Endothelial cell of umbilical vein (primary cell): ENCODE data around the gene FAS. TPM values are rescaled to one million over a fixed set of nuclear protein-coding genes. Genes with fewer than 3 reads are reported as not detected.

Experiments
- BruUV-seq: library from RNA; stranded (reverse); fragments of 400-500 nt; replicated peaks from 2 replicates; lab custom pipeline; 2021; lab: Mats Ljungman, UMichigan
- CTCF ChIA-PET: fragments of 300-600, 350-600 bp; sonication (Branson Sonifier 250); formaldehyde crosslinking; loops from one replicate; lab custom pipeline; 2021; ENCODE audit warnings: antibody characterized with exemption, inconsistent platforms; lab: Charles Lee
- POLR2A ChIA-PET: fragments of 300-600, 350-600 bp; sonication (Branson Sonifier 250); formaldehyde crosslinking; loops from one replicate; lab custom pipeline; 2021; ENCODE audit warnings: antibody characterized with exemption, inconsistent platforms; lab: Charles Lee
- DNase-seq: peaks from one replicate; pipeline ENCODE4 v3.0.0-alpha.2; 2011; ENCODE audit warnings: low read depth, low spot score
- FAIRE-seq: peaks from 2 replicates; lab custom pipeline; 2011; peaks lifted over from hg19 to GRCh38; lab: Jason Lieb, UNC
- H2AFZ ChIP-seq: 2 replicates; pipeline ENCODE4 v1.6.0; 2012; ENCODE audit warnings: low read depth, low read length, control low read depth, inconsistent platforms
- H3K27ac ChIP-seq: 2 replicates; pipeline ENCODE4 v1.5.1; 2011; ENCODE audit warnings: low read depth, mild to moderate bottlenecking, control low read depth, low read length, moderate library complexity; ENCODE audit not compliant: insufficient read depth
- H3K27me3 ChIP-seq, 2 experiments: 2 replicates each; pipeline versions ENCODE4 v1.6.0 to v1.6.1; 2011; ENCODE audit warnings: low read length in 2 of 2, mixed read lengths in 1 of 2; ENCODE audit not compliant: control insufficient read depth in 2 of 2, insufficient read depth in 2 of 2
- H3K36me3 ChIP-seq, 2 experiments: 2 replicates in 1 of 2; 3 replicates in 1 of 2; pipeline ENCODE4 v1.5.1; 2011; ENCODE audit warnings: low read length in 2 of 2, mild to moderate bottlenecking in 1 of 2, moderate library complexity in 1 of 2; ENCODE audit not compliant: control insufficient read depth in 2 of 2, insufficient read depth in 2 of 2; ENCODE audit errors: extremely low read depth in 1 of 2
- H3K4me1 ChIP-seq: 3 replicates; pipeline ENCODE4 v1.5.1; 2011; ENCODE audit warnings: mild to moderate bottlenecking, low read length; ENCODE audit not compliant: control insufficient read depth, insufficient read depth; ENCODE audit errors: extremely low read depth
- H3K4me2 ChIP-seq: 2 replicates; pipeline ENCODE4 v1.6.1; 2011; ENCODE audit warnings: low read length, control low read depth, mixed read lengths; ENCODE audit not compliant: insufficient read depth
- H3K4me3 ChIP-seq, 3 experiments: fragments of 200-600 bp in 1 of 3; sonication (generic), shearing (Covaris generic) in 1 of 3; replicated peaks in 1 of 3; 2 replicates each; pipeline ENCODE4 v1.5.1; 2011 to 2016; ENCODE audit warnings: control low read depth in 3 of 3, low read length in 3 of 3, mild to moderate bottlenecking in 2 of 3, inconsistent platforms in 1 of 3, low read depth in 1 of 3, moderate library complexity in 1 of 3; ENCODE audit not compliant: insufficient read depth in 1 of 3
- H3K79me2 ChIP-seq: 2 replicates; pipeline ENCODE4 v1.6.0; 2012; ENCODE audit warnings: low read length, inconsistent platforms; ENCODE audit not compliant: control insufficient read depth, insufficient read depth
- H3K9ac ChIP-seq: replicated peaks from 2 replicates; pipeline ENCODE3; 2011; ENCODE audit warnings: low read length, control low read depth; ENCODE audit not compliant: insufficient read depth; ENCODE audit errors: extremely low read depth
- H3K9me1 ChIP-seq: replicated peaks from 3 replicates; pipeline ENCODE4 v1.6.0; 2011; ENCODE audit warnings: mild to moderate bottlenecking, low read length; ENCODE audit not compliant: control insufficient read depth, insufficient read depth; ENCODE audit errors: extremely low read depth
- H3K9me3 ChIP-seq: replicated peaks from 2 replicates; pipeline ENCODE4 v1.5.1; 2012; ENCODE audit warnings: low read length, inconsistent platforms; ENCODE audit not compliant: control insufficient read depth, insufficient read depth
- H4K20me1 ChIP-seq: replicated peaks from 2 replicates; pipeline ENCODE3; 2011; ENCODE audit warnings: mild to moderate bottlenecking, low read length; ENCODE audit not compliant: control insufficient read depth, insufficient read depth; ENCODE audit errors: extremely low read depth
- EZH2 ChIP-seq: IDR thresholded peaks from 2 replicates; pipeline ENCODE4 v1.6.1; 2012; ENCODE audit warnings: borderline replicate concordance, low read depth, mild to moderate bottlenecking, moderate library complexity, low read length, inconsistent platforms; ENCODE audit not compliant: severe bottlenecking
- FOS ChIP-seq: IDR thresholded peaks from 2 replicates; pipeline ENCODE4 v1.6.1; 2011; ENCODE audit warnings: mild to moderate bottlenecking, low read length, moderate library complexity, borderline replicate concordance; ENCODE audit not compliant: insufficient read depth
- GATA2 ChIP-seq: IDR thresholded peaks from 2 replicates; pipeline ENCODE4 v1.7.0; 2011; ENCODE audit warnings: low read depth, mild to moderate bottlenecking, moderate library complexity, mixed read lengths, low read length; ENCODE audit not compliant: insufficient read length, insufficient read depth
- JUN ChIP-seq: IDR thresholded peaks from 2 replicates; pipeline ENCODE4 v1.6.1; 2011; ENCODE audit warnings: borderline replicate concordance, low read depth; ENCODE audit not compliant: insufficient read length, insufficient read depth
- MYC ChIP-seq: IDR thresholded peaks from one replicate; pipeline ENCODE4 v1.6.1; 2011; ENCODE audit warnings: mild to moderate bottlenecking, low read depth, low read length
- POLR2A ChIP-seq: IDR thresholded peaks from 2 replicates; pipeline ENCODE4 v1.6.1; 2012; ENCODE audit warnings: low read depth, mild to moderate bottlenecking, control low read depth, low read length
- POLR2AphosphoS5 ChIP-seq: IDR thresholded peaks from 2 replicates; pipeline ENCODE4 v1.6.1; 2012; ENCODE audit warnings: low read depth, mild to moderate bottlenecking, control low read depth, low read length, moderate library complexity; ENCODE audit not compliant: insufficient read depth
- dilution Hi-C: fragments of 300-500 bp; cut with MboI; formaldehyde crosslinking; loops from one replicate; pipeline ENCODE4 v1.15.0; 2019; ENCODE audit warnings: low sequenced_read_pairs; ENCODE audit not compliant: extremely low pct_ligation_motif_present
- intact Hi-C: fragments of 100-400 bp; cut with micrococcal nuclease; formaldehyde crosslinking; loops from one replicate; pipeline ENCODE4 v1.10.0; 2022
- polyA plus RNA-seq, 4 experiments: library from polyadenylated mRNA; depleted of rRNA in 3 of 4; stranded (reverse) in 3 of 4; unstranded in 1 of 4; fragments of >200 nt; gene quantifications; 2 replicates each; pipeline versions ENCODE4 v1.2.1 to v1.2.3, GENCODE V29; 2011 to 2012; ENCODE audit warnings: missing spikeins in 1 of 4
- total RNA-seq: library from RNA; stranded (reverse); gene quantifications from 2 replicates; pipeline ENCODE4 v1.2.3, GENCODE V29; 2021
- TF ChIP-seq, protein P1 (sequence below), 2 donors: IDR thresholded peaks; 1 replicate in 1 of 2; 2 replicates in 1 of 2; pipeline ENCODE4 v1.5.1; 2011; ENCODE audit warnings: low read length in 2 of 2, mild to moderate bottlenecking in 2 of 2, moderate library complexity in 2 of 2, control low read depth in 1 of 2, inconsistent platforms in 1 of 2, low read depth in 1 of 2; ENCODE audit not compliant: insufficient read depth in 1 of 2; ENCODE audit errors: extremely low read depth in 1 of 2
- TF ChIP-seq, protein P2 (sequence below): IDR thresholded peaks from 2 replicates; pipeline ENCODE4 v1.6.1; 2011; ENCODE audit not compliant: insufficient read depth, insufficient read length

FAS gene
- total and polyA plus RNA-seq, 2 donors (not counting 3 experiments of a cell fraction or from before 2014, with no cell fraction given) = 2.0 to 6.1 TPM

DNA sequence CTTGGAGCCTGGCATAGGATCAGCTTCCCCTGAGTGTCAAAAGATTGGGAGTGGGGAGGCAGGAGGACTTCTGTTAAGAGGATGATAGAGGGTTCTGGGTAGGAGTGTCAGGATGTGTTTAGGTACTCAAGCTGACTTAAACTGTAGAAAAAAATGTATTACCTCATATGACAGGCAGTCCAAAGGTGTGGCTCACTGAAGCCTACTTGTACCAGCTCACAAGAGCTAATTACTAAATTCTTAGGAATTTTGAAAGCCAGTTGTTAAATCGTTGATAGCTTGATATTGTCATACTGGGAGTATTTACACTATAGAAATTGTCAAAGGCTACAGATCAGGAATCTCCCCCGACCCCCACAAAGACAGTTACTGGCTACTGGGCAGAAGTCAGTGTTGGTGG lies 32.1 kb downstream of the FAS start:
- dilution Hi-C loops = no loop called here
- H3K4me3 ChIP-seq = no peak overlapping the region
- no peaks in the 10 kb centered on the region for H4K20me1 ChIP-seq
- H2AFZ ChIP-seq = no peak overlapping the region
- no peaks in the 10 kb centered on the region for H3K79me2 ChIP-seq
- H3K27me3 ChIP-seq = no peaks in the 10 kb centered on the region
- H3K9me3 ChIP-seq = no peaks in the 10 kb centered on the region
- H3K36me3 ChIP-seq = no peaks in the 10 kb centered on the region
- H3K9ac ChIP-seq = no peak overlapping the region
- no peak for TF ChIP-seq GATA2
- TF ChIP-seq MYC = no peak
- TF ChIP-seq POLR2AphosphoS5 = no peak
- no peak for TF ChIP-seq JUN
- TF ChIP-seq, protein P1, sequence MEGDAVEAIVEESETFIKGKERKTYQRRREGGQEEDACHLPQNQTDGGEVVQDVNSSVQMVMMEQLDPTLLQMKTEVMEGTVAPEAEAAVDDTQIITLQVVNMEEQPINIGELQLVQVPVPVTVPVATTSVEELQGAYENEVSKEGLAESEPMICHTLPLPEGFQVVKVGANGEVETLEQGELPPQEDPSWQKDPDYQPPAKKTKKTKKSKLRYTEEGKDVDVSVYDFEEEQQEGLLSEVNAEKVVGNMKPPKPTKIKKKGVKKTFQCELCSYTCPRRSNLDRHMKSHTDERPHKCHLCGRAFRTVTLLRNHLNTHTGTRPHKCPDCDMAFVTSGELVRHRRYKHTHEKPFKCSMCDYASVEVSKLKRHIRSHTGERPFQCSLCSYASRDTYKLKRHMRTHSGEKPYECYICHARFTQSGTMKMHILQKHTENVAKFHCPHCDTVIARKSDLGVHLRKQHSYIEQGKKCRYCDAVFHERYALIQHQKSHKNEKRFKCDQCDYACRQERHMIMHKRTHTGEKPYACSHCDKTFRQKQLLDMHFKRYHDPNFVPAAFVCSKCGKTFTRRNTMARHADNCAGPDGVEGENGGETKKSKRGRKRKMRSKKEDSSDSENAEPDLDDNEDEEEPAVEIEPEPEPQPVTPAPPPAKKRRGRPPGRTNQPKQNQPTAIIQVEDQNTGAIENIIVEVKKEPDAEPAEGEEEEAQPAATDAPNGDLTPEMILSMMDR (IDR thresholded peaks at IDR 0.05; ENCODE audit: extremely low read depth in 1 of 2, insufficient read depth in 1 of 2, low read depth in 1 of 2, low read length in 2 of 2) = no peak
- no peak for TF ChIP-seq FOS
- TF ChIP-seq EZH2 = no peak
- TF ChIP-seq POLR2A = no peak
- TF ChIP-seq, protein P2, sequence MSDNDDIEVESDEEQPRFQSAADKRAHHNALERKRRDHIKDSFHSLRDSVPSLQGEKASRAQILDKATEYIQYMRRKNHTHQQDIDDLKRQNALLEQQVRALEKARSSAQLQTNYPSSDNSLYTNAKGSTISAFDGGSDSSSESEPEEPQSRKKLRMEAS = no peak
- no peak overlapping the region for H3K4me2 ChIP-seq
- FAIRE-seq (no peak), DNase-seq (no peak)
- no peak overlapping the region for H3K27ac ChIP-seq
- H3K9me1 ChIP-seq = no peaks in the 10 kb centered on the region
- ChIA-PET CTCF (interaction anchor here (0.8 to 1.3 kb wide), 5 partner anchors 15 to 195 kb away, joined by 3 to 6 read pairs (median 4); no protein-coding TSS in a partner anchor), POLR2A (no interaction called here)
- no peaks in the 10 kb centered on the region for H3K4me1 ChIP-seq
- BruUV-seq = no TSS peak
- intact Hi-C loops = no loop called here
